ENCODE results near the gene ERFL.

The ERFL gene

GRCh38 chr19:41921577-41922576 lies 6.4 kb downstream of the ERFL start:
- Histone ChIP-seq H3K27me3 (ENCODE audit: control insufficient read depth in 5 of 5, insufficient read depth in 4 of 5, low read length in 5 of 5) (peaks cover 48 to 89% (median 85%) of the 10 kb centered on the region in 5 donors), H3K27ac (ENCODE audit: low read depth, low read length) (no peak overlapping the region)

GRCh38 chr19:41920882-41921576 lies 7.2 kb downstream of the ERFL start:
- Histone ChIP-seq H3K4me1 (ENCODE audit: control insufficient read depth in 5 of 5, insufficient read depth in 5 of 5, low read length in 5 of 5) (no peaks in the 10 kb centered on the region), H3K27ac (ENCODE audit: low read depth, low read length) (no peak overlapping the region), H3K9me3 (ENCODE audit: control insufficient read depth in 5 of 5, low read length in 5 of 5) (peaks cover 0 to under 1% (median 0%) of the 10 kb centered on the region in 5 donors), H3K36me3 (ENCODE audit: control insufficient read depth in 5 of 5, insufficient read depth in 5 of 5, low read length in 5 of 5) (no peaks in the 10 kb centered on the region), H3K27me3 (ENCODE audit: control insufficient read depth in 5 of 5, insufficient read depth in 4 of 5, low read length in 5 of 5) (peaks cover 43 to 91% (median 86%) of the 10 kb centered on the region in 5 donors), H3K9ac (ENCODE audit: low read length in 5 of 5) (no peak overlapping the region), H3K4me3 (ENCODE audit: low read depth in 1 of 5, low read length in 5 of 5) (no peak overlapping the region)

More at GRCh38 chr19:41921577-41922576, 6.4 kb downstream of the ERFL start:
- Histone ChIP-seq H3K4me1 (ENCODE audit: control insufficient read depth in 5 of 5, insufficient read depth in 5 of 5, low read length in 5 of 5) (no peaks in the 10 kb centered on the region), H3K9ac (ENCODE audit: low read length in 5 of 5) (no peak overlapping the region), H3K4me3 (ENCODE audit: low read depth in 1 of 5, low read length in 5 of 5) (no peak overlapping the region), H3K9me3 (ENCODE audit: control insufficient read depth in 5 of 5, low read length in 5 of 5) (peaks cover 0 to 3% (median 0%) of the 10 kb centered on the region in 5 donors), H3K36me3 (ENCODE audit: control insufficient read depth in 5 of 5, insufficient read depth in 5 of 5, low read length in 5 of 5) (no peaks in the 10 kb centered on the region)

GRCh38 chr19:41919948-41920712 lies 8.1 kb downstream of the ERFL start:
- no peaks in the 10 kb centered on the region for H3K9me3 ChIP-seq (ENCODE audit: control insufficient read depth in 5 of 5, low read length in 5 of 5)
- no peak overlapping the region for H3K27ac ChIP-seq (ENCODE audit: low read depth, low read length)
- H3K27me3 ChIP-seq (ENCODE audit: control insufficient read depth in 5 of 5, insufficient read depth in 4 of 5, low read length in 5 of 5) = peaks cover 40 to 89% (median 86%) of the 10 kb centered on the region in 5 donors
- no peak overlapping the region for H3K4me3 ChIP-seq (ENCODE audit: low read depth in 1 of 5, low read length in 5 of 5)
- peaks cover 0 to 5% (median 0%) of the 10 kb centered on the region in 5 donors for H3K4me1 ChIP-seq (ENCODE audit: control insufficient read depth in 5 of 5, insufficient read depth in 5 of 5, low read length in 5 of 5)
- H3K36me3 ChIP-seq (ENCODE audit: control insufficient read depth in 5 of 5, insufficient read depth in 5 of 5, low read length in 5 of 5) = no peaks in the 10 kb centered on the region
- no peak overlapping the region for H3K9ac ChIP-seq (ENCODE audit: low read length in 5 of 5)

- no peaks in the 10 kb centered on the region for H3K9me3 ChIP-seq (ENCODE audit: control insufficient read depth in 5 of 5, low read length in 5 of 5)
- peaks cover 36 to 85% (median 83%) of the 10 kb centered on the region in 5 donors for H3K27me3 ChIP-seq (ENCODE audit: control insufficient read depth in 5 of 5, insufficient read depth in 4 of 5, low read length in 5 of 5)
- peaks cover 0 to 6% (median 0%) of the 10 kb centered on the region in 5 donors for H3K4me1 ChIP-seq (ENCODE audit: control insufficient read depth in 5 of 5, insufficient read depth in 5 of 5, low read length in 5 of 5)
- no peaks in the 10 kb centered on the region for H3K36me3 ChIP-seq (ENCODE audit: control insufficient read depth in 5 of 5, insufficient read depth in 5 of 5, low read length in 5 of 5)
- no peak overlapping the region for H3K9ac ChIP-seq (ENCODE audit: low read length in 5 of 5)
- H3K4me3 ChIP-seq (ENCODE audit: low read depth in 1 of 5, low read length in 5 of 5) = no peak overlapping the region
- no peak overlapping the region for H3K27ac ChIP-seq (ENCODE audit: low read depth, low read length)
Observed at GRCh38 chr19:41918653-41919244, 9.5 kb downstream of the ERFL start.

- peaks cover 40 to 88% (median 84%) of the 10 kb centered on the region in 5 donors for H3K27me3 ChIP-seq (ENCODE audit: control insufficient read depth in 5 of 5, insufficient read depth in 4 of 5, low read length in 5 of 5)
Observed at GRCh38 chr19:41918095-41918494, 10.2 kb downstream of the ERFL start.

GRCh38 chr19:41917676-41918075 lies 10.6 kb downstream of the ERFL start:
- no peaks in the 10 kb centered on the region for H3K36me3 ChIP-seq (ENCODE audit: control insufficient read depth in 5 of 5, insufficient read depth in 5 of 5, low read length in 5 of 5)
- peaks cover 36 to 86% (median 80%) of the 10 kb centered on the region in 5 donors for H3K27me3 ChIP-seq (ENCODE audit: control insufficient read depth in 5 of 5, insufficient read depth in 4 of 5, low read length in 5 of 5)

More at GRCh38 chr19:41918095-41918494, 10.2 kb downstream of the ERFL start:
- Histone ChIP-seq H3K9me3 (ENCODE audit: control insufficient read depth in 5 of 5, low read length in 5 of 5) (no peaks in the 10 kb centered on the region), H3K4me1 (ENCODE audit: control insufficient read depth in 5 of 5, insufficient read depth in 5 of 5, low read length in 5 of 5) (peaks cover 0 to 6% (median 0%) of the 10 kb centered on the region in 5 donors), H3K9ac (ENCODE audit: low read length in 5 of 5) (no peak overlapping the region), H3K27ac (ENCODE audit: low read depth, low read length) (no peak overlapping the region), H3K36me3 (ENCODE audit: control insufficient read depth in 5 of 5, insufficient read depth in 5 of 5, low read length in 5 of 5) (no peaks in the 10 kb centered on the region), H3K4me3 (ENCODE audit: low read depth in 1 of 5, low read length in 5 of 5) (no peak overlapping the region)

GRCh38 chr19:41915776-41916414 lies 12.4 kb downstream of the ERFL start:
- H3K4me1 ChIP-seq (ENCODE audit: control insufficient read depth in 5 of 5, insufficient read depth in 5 of 5, low read length in 5 of 5) = peaks cover 0 to 6% (median 0%) of the 10 kb centered on the region in 5 donors
- H3K27me3 ChIP-seq (ENCODE audit: control insufficient read depth in 5 of 5, insufficient read depth in 4 of 5, low read length in 5 of 5) = peaks cover 39 to 87% (median 74%) of the 10 kb centered on the region in 5 donors
- H3K9ac ChIP-seq (ENCODE audit: low read length in 5 of 5) = no peak overlapping the region
- no peak overlapping the region for H3K4me3 ChIP-seq (ENCODE audit: low read depth in 1 of 5, low read length in 5 of 5)
- no peak overlapping the region for H3K27ac ChIP-seq (ENCODE audit: low read depth, low read length)
- H3K9me3 ChIP-seq (ENCODE audit: control insufficient read depth in 5 of 5, low read length in 5 of 5) = no peaks in the 10 kb centered on the region
- no peaks in the 10 kb centered on the region for H3K36me3 ChIP-seq (ENCODE audit: control insufficient read depth in 5 of 5, insufficient read depth in 5 of 5, low read length in 5 of 5)

More at GRCh38 chr19:41917676-41918075, 10.6 kb downstream of the ERFL start:
- H3K4me1 ChIP-seq (ENCODE audit: control insufficient read depth in 5 of 5, insufficient read depth in 5 of 5, low read length in 5 of 5) = peaks cover 0 to 6% (median 0%) of the 10 kb centered on the region in 5 donors
- no peaks in the 10 kb centered on the region for H3K9me3 ChIP-seq (ENCODE audit: control insufficient read depth in 5 of 5, low read length in 5 of 5)
- no peak overlapping the region for H3K27ac ChIP-seq (ENCODE audit: low read depth, low read length)
- H3K4me3 ChIP-seq (ENCODE audit: low read depth in 1 of 5, low read length in 5 of 5) = no peak overlapping the region
- H3K9ac ChIP-seq (ENCODE audit: low read length in 5 of 5) = no peak overlapping the region

GRCh38 chr19:41915021-41915775 lies 13.1 kb downstream of the ERFL start:
- H3K36me3 ChIP-seq (ENCODE audit: control insufficient read depth in 5 of 5, insufficient read depth in 5 of 5, low read length in 5 of 5) = no peaks in the 10 kb centered on the region
- no peak overlapping the region for H3K27ac ChIP-seq (ENCODE audit: low read depth, low read length)
- H3K9ac ChIP-seq (ENCODE audit: low read length in 5 of 5) = no peak overlapping the region
- H3K27me3 ChIP-seq (ENCODE audit: control insufficient read depth in 5 of 5, insufficient read depth in 4 of 5, low read length in 5 of 5) = peaks cover 44 to 82% (median 67%) of the 10 kb centered on the region in 5 donors
- H3K4me1 ChIP-seq (ENCODE audit: control insufficient read depth in 5 of 5, insufficient read depth in 5 of 5, low read length in 5 of 5) = peaks cover 0 to 6% (median 0%) of the 10 kb centered on the region in 5 donors
- peak overlapping the region in 1 of 5 donors; percentile 9 for H3K4me3 ChIP-seq (ENCODE audit: low read depth in 1 of 5, low read length in 5 of 5)
- H3K9me3 ChIP-seq (ENCODE audit: control insufficient read depth in 5 of 5, low read length in 5 of 5) = no peaks in the 10 kb centered on the region
